ENCODE measurements around the gene HOXC4.

Gene HOXC4

GRCh38 chr12:54037360-54038283 lies 16.0 kb upstream of the HOXC4 start:
- no peak for TF ChIP-seq CTCF (IDR thresholded peaks at IDR 0.05; ENCODE audit: extremely low read depth, missing control alignments)

GRCh38 chr12:54038284-54038870 lies 15.3 kb upstream of the HOXC4 start:
- DNase-seq (ENCODE audit: low spot score) = no peak
- TF ChIP-seq CTCF (IDR thresholded peaks at IDR 0.05; ENCODE audit: extremely low read depth, missing control alignments) = no peak

More at GRCh38 chr12:54037360-54038283, 16.0 kb upstream of the HOXC4 start:
- DNase-seq (ENCODE audit: low spot score) = no peak

GRCh38 chr12:54038871-54039414 lies 14.7 kb upstream of the HOXC4 start:
- DNase-seq (ENCODE audit: low spot score) = no peak

DNA sequence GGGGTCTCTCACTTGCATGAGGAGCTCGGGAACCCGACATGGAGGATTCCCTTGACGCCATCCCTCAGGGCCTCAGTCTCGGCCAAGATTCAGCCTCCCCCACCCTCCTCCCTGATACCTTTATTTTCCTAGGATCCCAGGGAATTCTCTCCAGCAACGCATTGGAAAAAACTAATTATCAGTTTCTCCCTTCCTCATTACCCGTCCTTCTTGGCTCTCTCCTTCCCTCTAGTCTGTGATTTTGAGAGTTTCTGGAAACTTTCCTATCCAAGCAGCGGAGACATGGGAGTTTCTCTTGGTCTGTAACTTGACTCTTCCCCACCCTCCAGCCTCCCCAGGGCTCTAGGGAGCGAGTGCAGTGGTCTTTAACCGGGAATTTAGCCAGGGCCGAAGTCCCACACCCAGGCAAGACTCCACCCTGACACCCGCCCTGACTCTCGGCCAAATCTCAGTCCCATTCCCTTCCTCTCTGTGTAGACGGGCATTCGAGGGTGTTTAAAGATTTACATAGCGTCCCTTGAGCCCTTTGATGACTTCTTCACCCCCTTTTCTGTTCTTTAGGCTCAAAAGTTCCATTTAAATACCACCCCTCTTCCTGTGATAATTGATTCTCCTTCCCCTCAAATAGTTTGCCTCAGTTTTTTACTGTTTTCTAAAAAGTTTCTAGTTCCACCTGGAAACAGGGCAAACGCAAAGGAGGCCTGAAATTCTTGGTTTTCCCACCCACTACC lies 14.1 kb upstream of the HOXC4 start:
- no peak for TF ChIP-seq CTCF (IDR thresholded peaks at IDR 0.05; ENCODE audit: extremely low read depth, missing control alignments)
- no peak for DNase-seq (ENCODE audit: low spot score)

More at GRCh38 chr12:54038871-54039414, 14.7 kb upstream of the HOXC4 start:
- TF ChIP-seq CTCF (IDR thresholded peaks at IDR 0.05; ENCODE audit: extremely low read depth, missing control alignments) = no peak

- TF ChIP-seq CTCF (IDR thresholded peaks at IDR 0.05; ENCODE audit: extremely low read depth, missing control alignments) = no peak
- DNase-seq (ENCODE audit: low spot score) = no peak
Measured at GRCh38 chr12:54040148-54040494, 13.5 kb upstream of the HOXC4 start.

DNA sequence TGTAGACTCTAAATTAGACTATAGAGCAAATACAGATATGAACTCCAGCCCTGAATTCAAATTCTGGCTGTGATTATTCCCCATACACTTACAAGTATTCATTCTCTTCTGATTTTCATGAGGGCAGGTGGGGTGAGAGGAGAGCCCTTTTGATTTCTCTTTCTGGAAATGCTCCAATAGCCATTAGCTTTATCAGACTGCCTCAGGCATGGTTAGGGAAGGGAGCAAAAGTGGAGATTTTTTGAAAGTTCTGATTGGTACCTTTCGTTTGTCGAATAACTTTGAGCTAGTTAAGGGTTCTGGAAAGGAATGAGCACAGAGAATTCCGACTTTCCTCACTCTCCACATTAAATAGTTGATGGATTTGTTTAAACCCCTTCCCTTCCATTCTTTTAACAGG lies 13.0 kb upstream of the HOXC4 start:
- TF ChIP-seq CTCF (IDR thresholded peaks at IDR 0.05; ENCODE audit: extremely low read depth, missing control alignments) = no peak
- no peak for DNase-seq (ENCODE audit: low spot score)

Measured in GM20000 (cell line).